NCI-H2196 treated with DMSO at 0.1 percent for 48 hours (cell line): ENCODE results near the gene KLHL24.
A peak's percentile ranks its signal among the peaks of the same experiment; 100 is the strongest.
"Not testable (repeated sequence)": the region's sequence is repeated elsewhere in the genome, so short reads cannot be mapped to it uniquely, and the experiment has no call there.

Experiments
- DNase-seq: peaks from one replicate; lab custom pipeline; 2025; ENCODE audit not compliant: unreplicated experiment; lab: John Stamatoyannopoulos, UW

KLHL24 gene, protein sequence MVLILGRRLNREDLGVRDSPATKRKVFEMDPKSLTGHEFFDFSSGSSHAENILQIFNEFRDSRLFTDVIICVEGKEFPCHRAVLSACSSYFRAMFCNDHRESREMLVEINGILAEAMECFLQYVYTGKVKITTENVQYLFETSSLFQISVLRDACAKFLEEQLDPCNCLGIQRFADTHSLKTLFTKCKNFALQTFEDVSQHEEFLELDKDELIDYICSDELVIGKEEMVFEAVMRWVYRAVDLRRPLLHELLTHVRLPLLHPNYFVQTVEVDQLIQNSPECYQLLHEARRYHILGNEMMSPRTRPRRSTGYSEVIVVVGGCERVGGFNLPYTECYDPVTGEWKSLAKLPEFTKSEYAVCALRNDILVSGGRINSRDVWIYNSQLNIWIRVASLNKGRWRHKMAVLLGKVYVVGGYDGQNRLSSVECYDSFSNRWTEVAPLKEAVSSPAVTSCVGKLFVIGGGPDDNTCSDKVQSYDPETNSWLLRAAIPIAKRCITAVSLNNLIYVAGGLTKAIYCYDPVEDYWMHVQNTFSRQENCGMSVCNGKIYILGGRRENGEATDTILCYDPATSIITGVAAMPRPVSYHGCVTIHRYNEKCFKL

DNA sequence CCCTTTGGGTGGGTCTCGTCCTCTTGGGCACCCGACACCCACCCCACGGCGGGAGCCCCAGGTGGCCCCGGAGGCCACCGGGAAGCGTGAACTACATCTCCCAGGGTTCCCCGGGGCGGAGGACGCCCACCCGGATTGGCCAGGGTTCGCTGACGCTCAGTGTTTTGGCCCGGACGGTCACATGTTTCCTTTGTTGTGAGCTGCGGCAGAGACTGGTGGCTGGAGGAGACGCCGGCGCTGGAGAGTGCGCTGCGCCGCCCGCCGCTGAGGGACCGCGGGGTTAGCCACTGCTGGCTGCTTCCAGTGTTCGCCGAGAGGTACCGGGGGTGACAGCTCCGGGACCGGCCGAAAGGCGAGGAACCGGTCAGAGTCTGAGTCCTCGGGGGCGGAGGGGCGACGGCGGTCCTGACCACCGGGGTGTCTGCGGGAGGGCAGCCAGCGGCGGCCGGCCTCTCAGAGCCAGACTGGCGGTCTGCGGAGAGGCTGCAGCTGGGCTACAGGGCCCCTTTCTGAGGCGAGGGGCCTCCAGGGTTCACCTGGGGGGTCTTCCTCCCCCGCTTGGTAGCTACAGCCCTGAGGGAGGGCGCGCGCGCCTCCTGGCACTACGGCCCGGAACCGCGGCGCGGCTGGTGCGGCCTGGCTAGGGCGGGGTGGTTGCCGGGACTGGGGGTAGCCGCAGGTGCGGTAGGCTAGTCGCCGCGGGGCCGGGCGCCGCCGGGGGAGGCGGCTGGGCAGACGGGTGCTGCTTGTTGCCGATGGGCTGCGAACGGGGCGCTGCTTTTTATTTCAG lies at the start of gene KLHL24:
Gene KLHL24, plus strand, starts transcription at position 193 of the 790 bp plus-strand sequence. CDS start 14,734 bp downstream, outside the sequence.
- DNase-seq, result peak; percentile 98

DNA sequence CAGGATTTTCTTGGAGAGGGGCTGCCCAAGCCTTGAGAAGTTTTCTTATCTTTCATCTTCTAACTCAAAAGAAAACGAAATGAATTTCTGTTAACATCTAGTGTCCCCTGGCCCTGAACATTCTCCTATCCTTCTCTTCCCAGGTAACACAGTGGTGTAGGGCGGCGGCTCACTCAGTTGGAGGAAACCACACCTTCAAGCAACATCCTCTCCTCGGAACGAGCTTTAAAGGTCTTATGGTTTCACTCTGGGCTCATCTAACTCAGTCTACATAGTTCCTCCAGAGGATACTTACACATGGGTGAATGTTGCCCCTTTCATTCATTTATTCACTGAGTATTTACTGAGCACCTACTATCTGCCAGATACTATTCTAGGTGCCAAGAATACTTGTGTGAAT lies 48.9 kb upstream of the KLHL24 start:
- DNase-seq, result no peak

DNA sequence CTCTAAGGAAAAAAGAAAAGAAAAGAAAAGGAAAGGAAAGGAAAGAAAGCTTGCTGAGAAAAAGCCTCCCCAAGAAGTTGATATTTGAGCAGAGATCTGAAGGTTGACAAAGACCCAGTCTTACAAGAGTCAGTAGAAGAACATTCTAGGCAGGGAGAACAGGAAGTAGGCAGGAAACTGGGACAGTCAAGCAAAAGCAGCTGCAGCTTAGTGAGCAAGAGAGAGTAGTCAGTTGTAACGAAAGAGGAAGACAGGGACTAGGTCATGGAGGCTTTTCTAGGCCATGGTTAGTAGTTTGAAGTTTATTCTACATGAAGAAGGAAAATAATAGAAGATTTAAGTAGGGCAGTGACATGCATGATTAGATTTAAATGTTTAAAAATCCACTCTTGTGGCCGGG lies 48.1 kb upstream of the KLHL24 start:
- no peak for DNase-seq

DNA sequence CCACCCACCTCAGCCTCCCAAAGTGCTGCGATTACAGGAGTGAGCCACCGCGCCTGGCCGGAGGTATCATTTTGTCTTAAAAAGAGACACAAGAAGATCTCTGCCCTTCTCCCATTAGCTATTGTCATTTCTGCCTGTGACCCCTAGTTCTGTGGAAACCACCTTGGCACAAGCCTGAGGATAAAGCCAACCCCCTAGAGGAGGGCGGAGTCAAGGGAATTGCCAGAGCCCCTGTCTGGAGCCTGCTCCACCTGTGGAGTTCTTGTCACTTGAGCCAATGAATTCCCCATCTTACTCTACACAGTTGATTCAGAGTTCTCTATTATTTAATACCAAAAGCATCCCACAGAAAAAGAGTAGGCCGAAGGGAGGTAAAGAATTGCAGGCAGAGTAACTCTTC lies 45.0 kb upstream of the KLHL24 start:
- DNase-seq, result no peak

DNA sequence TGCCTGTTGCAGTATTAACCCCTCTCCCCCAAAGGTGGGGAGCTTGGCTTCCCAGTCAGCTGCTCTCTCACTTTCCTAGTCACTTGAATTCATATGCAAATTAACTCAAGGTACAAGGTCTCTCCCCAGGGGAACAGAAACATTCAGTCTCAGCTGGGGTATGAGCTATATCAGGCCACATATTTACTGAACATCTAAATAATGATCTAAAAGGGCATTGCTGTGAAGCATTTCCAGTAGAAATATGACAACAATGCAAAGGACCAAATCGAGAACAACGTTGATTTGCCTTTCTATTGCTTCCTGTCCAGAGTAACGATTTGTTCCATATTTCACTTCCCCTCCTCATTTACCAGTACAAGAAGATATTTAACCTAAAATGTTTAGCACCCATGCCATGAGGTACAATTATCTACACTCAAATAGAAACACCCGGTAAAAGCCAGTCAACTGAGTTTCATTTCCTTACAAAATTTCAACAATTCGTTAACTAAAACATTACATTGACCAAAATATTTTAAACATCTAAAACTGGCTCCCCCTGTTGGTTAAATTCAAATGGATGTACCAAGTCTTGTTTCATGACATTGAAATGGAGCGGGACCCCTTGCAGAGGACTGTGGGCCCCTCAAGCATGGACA lies 43.4 kb upstream of the KLHL24 start:
- no peak for DNase-seq

DNA sequence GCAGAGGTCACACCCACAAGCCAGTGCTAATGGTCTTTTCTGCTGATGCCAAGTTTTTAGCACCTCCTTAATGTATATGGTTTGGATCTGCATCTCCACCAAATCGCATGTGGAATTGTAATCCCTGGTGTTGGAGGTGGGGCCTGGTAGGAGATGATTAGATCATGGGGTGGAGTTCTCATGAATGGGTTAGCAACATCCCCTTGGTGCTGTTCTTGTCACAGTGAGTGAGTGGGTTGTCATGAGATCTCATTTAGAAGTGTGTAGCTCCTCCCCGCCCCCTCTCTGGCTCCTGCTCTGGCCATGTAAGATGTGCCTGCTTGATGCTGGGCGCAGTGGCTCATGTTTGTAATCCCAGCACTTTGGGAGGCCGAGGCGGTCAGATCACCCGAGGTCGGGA lies 42.6 kb upstream of the KLHL24 start:
- DNase-seq, result no peak

DNA sequence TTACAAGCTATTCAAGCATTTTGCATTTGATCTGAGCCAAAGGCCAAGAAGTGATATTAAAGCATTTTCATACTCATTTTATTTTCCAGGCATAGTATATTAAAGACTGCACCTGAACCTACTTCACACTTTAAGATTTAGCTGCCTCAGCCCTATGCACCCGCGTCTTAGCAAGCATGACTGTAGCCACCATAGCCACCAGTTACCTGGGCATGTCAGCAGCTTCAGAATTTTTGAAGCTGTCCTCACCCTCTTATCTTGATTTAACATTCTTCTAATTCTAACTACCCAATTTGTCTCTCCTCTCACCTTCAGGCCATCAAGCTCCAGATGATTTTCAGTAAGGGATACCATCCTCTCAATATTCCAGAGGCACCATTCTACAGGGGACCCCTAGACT lies 40.8 kb upstream of the KLHL24 start:
- no peak for DNase-seq

DNA sequence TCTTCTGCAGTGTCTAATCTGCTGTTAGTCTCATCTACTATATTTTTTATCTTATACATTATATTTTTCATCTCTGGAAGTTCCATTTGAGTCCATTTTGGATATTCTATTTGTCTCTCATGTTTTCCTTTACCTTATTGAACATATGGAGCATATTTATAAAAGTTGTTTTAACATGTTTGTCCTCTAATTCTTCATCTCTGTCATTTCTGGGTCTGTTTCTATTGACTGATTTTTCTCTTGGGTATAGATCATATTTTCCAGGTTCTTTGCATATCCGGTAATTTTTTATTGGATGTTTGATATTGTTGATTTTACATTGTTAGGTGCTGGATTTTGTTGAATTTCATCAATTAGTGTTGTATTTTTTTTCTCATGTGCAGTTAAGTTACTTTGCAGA lies 37.5 kb upstream of the KLHL24 start:
- no peak for DNase-seq

DNA sequence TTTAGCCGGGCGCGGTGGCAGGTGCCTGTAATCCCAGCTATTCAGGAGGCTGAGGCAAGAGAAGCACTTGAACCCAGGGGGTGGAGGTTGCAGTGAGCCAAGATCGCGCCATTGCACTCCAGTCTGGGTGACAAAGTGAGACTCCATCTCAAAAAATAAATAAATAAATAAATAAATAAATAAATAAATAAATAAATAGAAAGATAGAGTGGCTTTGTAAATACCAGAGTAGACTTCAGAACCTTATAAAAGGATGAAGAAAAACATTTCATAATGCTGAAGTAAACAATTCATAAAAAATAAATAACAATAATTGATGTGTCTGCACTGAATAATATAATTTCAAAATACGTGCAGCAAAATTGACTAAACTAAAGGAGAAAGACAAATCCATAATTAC lies 24.1 kb upstream of the KLHL24 start:
- DNase-seq, result not testable (repeated sequence)

DNA sequence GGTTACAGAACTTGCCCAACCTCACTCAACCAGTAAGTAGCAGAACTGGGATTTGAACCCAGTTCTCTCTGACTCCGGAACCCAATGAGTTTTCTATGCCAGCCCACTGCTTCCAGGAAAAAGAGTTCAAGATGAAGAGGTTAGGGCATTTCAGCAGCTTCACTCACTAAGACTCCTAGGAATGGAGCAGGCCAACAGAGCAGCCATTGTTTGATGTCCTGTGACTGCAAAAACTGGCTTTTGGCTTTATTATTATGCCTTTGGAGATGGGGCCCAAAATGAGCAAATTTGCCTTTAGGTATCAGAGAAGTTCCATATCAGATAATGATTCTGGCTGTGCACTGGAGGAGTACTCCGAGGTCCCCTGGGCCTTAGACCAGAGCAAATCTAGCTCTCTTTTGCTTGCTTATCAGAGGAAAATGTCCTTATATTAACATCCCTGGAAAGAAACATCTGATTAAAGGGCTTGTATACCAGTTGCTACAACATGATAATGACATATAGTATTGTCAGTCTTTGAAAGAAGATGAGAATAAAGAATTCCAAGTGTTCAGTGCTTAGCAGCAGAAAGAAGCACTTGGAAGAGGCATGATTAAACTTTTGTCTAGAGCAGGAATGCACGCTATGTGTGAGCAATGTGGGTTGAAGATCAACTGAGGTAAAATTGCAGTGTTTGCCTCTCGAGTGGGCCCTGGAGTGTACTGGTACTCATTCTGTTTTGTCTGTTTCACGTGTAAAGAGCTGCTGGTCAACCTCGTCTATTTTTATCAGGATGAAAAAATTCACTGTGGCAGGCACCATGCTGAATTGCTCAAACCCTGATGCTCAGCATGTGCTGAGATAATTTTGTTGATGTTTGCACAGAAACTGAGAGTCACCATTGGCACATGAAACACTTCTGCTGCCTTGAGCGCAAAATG lies 21.8 kb upstream of the KLHL24 start:
- DNase-seq, result no peak

DNA sequence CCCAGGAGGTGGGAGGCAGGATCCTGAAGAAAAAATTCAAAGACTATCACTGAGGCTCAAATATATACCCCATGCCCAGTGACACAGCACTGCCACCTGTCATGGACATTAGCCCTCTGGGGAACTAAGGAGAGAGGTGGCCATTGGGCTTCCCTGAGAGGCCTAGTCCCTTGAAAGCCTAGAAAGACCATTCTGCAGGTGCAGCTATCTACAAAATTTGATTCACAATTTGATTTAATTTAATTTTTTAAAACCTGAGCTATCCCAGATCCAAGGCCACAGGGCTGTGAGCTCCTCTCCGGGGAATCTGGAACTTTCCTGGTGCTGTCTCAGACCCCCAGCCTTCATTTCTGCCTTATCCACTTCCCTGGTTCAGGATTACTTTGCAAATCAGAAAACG lies 16.9 kb upstream of the KLHL24 start:
- no peak for DNase-seq

DNA sequence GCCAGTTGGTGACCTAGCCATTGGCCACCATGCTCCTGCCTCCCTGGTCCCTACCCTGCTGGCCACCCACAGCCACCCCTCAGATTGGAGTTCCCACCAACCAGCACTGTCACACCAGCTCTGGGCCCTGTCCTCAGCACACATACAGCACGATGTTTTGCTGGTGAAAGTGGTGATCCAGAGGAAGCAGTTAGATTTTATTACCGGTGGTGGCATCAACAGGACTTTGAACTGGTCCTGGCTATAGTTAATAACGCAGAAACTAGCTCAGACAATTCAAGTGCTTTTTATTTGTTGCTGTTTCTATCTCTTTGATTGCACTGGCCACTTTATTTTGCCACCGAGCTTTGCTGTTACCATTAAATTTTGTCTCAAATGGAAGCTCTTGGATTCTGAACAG lies 16.4 kb upstream of the KLHL24 start:
- no peak for DNase-seq

DNA sequence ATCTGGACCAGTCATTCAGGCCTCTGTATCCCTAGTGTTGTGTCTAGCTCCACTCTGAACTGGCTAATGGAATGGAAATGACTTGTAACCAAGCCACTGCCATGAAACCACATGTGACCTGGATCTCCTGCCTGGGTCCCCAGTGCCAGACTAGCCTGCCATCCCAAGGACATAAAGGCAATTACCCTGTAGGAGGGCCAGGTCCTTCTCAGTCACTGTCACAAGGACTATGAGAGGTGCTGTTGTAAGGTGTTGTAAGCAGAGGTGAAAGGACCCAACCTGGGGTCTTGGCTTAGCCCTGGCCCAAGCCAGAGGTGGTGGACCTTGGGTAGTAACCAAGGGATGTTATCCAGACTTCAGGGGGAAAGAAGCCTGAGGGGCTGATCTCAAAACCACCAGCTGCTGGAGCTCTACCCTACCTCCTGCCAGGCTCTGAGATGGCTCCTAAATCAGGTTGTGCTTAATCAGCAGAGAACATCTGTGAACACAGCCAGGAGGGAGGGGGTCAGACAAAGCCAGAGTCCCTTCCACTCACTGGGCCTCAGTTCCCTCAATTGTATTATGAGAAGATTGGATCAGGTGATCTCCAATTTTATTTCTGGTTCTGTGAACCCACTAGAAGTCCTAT lies 15.7 kb upstream of the KLHL24 start:
- no peak for DNase-seq

DNA sequence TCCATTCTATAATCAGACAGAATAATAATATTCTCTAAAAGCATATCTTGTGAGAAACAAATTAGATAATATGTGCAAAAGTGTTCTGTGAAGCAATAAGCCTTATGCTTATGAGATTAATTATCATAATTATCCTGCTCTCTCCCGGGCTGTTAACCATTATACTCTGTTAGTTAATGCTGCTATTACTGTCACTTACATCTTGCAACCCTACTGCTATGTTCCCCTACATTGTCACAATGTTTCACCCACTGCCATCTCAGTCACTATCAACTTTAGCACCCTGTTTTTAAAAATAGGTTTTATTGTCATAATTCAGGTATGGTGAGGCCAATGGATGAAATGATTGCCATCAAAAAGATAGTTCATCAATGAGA lies 15.2 kb upstream of the KLHL24 start:
- no peak for DNase-seq

DNA sequence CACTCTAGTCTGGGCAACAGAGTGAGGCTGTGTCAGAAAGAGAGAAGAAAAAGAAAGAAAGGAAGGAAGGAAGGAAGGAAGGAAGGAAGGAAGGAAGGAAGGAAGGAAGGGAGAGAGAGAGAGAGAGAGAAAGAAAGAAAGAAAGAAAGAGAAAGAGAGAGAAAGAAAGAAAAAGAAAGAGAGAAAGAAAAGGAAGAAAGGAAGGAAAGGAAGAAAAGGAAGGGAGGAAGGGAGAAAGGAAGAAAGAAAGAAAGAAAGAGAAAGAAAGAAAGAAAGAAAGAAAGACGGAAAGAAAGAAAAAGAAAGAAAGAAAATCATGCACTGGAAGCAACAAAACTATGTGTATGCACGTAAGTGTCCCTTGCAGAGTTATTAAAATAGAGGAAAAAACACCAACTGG lies 12.9 kb upstream of the KLHL24 start:
- DNase-seq, result not testable (repeated sequence)

DNA sequence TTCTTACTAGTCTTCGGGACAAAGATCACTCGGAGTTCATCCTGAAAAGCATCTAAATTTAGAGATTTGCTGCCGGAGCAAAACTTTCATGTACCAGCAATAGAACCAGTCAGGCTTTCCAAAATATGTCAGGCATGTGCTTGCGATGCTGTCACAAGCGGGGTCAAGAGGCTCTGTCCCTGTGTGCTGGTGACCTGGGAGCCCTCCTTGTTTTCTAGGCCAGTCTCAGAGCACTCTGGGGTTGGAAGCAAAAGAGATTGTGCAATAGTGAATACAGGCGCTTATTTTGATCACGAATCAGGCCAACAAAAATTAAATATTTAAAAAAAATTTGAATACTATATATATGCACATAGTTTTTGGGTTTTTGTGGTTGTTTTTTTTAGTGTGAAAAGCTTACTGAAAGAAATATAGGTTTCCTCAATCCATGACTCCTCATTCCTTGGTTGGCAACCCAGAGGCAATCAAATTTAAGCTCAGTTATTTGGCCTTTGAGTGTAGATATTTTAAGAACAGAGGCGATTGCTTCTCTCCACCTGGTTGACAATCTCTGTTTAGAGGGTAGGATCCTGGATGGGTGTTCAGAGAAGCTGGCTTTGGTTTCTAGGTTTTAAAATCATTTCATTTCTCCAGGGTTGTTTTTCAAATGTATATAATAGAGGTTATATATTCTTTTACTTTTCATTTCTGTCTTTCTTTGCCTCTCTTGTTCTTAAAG lies 8.4 kb upstream of the KLHL24 start:
- no peak for DNase-seq

DNA sequence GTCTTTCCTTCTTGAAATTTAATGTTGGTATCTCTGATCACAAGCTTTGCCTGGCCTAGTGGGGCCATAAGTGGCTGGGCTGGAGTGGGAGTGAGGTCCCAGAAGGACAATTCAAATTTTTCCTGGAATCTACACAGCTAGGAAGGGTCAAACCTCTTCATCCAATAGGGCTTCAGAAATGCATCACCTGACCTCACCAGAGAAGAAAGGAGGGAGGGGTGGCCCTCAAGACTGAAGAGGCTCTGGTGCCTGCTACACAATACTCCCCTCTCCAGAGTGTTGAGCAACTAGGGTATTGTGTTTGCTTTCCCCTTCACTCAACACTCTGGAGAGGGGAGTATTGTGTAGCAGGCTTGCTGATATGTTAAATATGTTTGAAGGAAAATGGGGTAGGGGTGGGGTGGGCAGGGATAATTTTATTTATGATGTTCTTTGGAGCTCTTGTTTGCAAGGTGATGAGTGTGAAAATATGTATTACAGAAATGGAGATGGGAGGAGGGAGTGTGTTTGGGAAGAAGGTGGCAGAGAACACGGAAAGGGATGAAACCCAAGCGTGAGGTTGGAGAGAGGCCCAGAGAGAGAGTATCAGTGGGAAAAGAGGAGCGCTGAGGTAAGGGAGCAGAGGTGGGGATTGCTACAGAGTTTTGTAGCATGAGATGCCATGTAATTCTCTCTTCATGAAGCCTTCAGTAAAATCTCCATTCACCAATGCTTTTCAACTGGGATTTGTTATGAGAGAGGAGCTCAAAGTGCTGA lies 5.7 kb upstream of the KLHL24 start:
- peak; percentile 77 for DNase-seq

DNA sequence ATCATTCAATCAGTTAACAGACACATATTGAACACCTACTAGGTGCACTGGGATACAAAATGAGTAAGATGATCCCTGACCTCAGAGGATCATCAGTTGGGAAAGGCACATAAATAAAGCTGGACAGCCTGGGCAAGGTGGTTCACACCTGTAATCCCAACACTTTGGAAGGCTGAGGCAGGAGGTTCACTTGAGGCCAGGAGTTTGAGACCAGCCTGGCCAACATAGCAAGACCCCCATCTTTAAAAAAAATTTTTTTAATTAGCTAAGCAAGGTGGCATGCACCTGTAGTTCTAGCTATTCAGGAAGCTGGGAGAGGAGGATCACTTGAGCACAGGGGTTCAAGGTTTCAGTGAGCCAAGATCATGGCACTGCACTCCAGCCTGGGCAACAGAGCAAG lies 3.7 kb upstream of the KLHL24 start:
- no peak for DNase-seq

DNA sequence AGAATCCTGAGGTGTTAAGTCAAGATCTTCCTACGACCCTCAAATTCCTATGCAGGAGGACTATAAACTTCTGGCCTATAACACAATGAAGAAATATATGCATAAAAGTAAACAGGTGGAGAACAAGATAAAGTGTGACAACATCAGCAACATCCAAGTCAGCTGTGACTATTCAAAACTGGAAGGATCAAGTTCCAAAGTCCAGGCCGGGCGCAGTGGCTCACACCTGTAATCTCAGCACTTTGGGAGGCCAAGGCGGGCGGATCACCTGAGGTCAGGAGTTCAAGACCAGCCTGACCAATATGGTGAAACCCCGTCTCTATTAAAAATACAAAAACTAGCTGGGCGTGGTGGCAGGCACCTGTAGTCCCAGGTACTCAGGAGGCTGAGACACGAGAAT lies 2.7 kb upstream of the KLHL24 start:
- not testable (repeated sequence) for DNase-seq
